IPS DF 4.7 (cell line): ENCODE results near the gene CHRM4.

Experiments
- DNase-seq: peaks from one replicate; pipeline ENCODE4 v3.0.0-alpha.2; 2013; ENCODE audit warnings: low spot score; ENCODE audit errors: extremely low read depth

Gene CHRM4

GRCh38 chr11:46369458-46370152, 22.0 kb downstream of the CHRM4 start:
- no peak for DNase-seq

- DNase-seq = no peak
Observed at GRCh38 chr11:46367916-46368267, 23.7 kb downstream of the CHRM4 start.

GRCh38 chr11:46367244-46367915, 24.2 kb downstream of the CHRM4 start:
- no peak for DNase-seq

GRCh38 chr11:46366661-46367161, 24.9 kb downstream of the CHRM4 start:
- DNase-seq = no peak

- no peak for DNase-seq
Observed at GRCh38 chr11:46366260-46366659, 25.3 kb downstream of the CHRM4 start.

- no peak for DNase-seq
Observed at GRCh38 chr11:46364791-46365190, 26.8 kb downstream of the CHRM4 start.

GRCh38 chr11:46364056-46364455, 27.5 kb downstream of the CHRM4 start:
- no peak for DNase-seq

GRCh38 chr11:46363455-46364005, 28.0 kb downstream of the CHRM4 start:
- no peak for DNase-seq

- DNase-seq = no peak
Observed at GRCh38 chr11:46363031-46363407, 28.6 kb downstream of the CHRM4 start.

- no peak for DNase-seq
Observed at GRCh38 chr11:46362156-46363030, 29.2 kb downstream of the CHRM4 start.

- DNase-seq = no peak
Observed at GRCh38 chr11:46361283-46362155, 30.1 kb downstream of the CHRM4 start.

GRCh38 chr11:46360878-46361277, 30.7 kb downstream of the CHRM4 start:
- no peak for DNase-seq

- no peak for DNase-seq
Observed at GRCh38 chr11:46359953-46360352, 31.6 kb downstream of the CHRM4 start.

GRCh38 chr11:46357483-46357936, 34.1 kb downstream of the CHRM4 start:
- DNase-seq = no peak

GRCh38 chr11:46356924-46357482, 34.6 kb downstream of the CHRM4 start:
- DNase-seq = no peak

- DNase-seq = no peak
Observed at GRCh38 chr11:46353698-46354097, 37.9 kb downstream of the CHRM4 start.

- DNase-seq = no peak
Observed at GRCh38 chr11:46352063-46352841, 39.3 kb downstream of the CHRM4 start.

GRCh38 chr11:46351606-46352005, 40.0 kb downstream of the CHRM4 start:
- no peak for DNase-seq

GRCh38 chr11:46351148-46351547, 40.4 kb downstream of the CHRM4 start:
- no peak for DNase-seq

GRCh38 chr11:46350695-46351094, 40.9 kb downstream of the CHRM4 start:
- no peak for DNase-seq
